ENCODE results near the gene TDRD10. TPM values are rescaled to one million over a fixed set of nuclear protein-coding genes. Genes with fewer than 3 reads are reported as not detected.
A peak's percentile ranks its signal among the peaks of the same experiment; 100 is the strongest.
"Not testable (repeated sequence)": the region's sequence is repeated elsewhere in the genome, so short reads cannot be mapped to it uniquely, and the experiment has no call there.

The TDRD10 gene
- total RNA-seq, 1 donor from 2014 or later = 4.6 TPM

DNA sequence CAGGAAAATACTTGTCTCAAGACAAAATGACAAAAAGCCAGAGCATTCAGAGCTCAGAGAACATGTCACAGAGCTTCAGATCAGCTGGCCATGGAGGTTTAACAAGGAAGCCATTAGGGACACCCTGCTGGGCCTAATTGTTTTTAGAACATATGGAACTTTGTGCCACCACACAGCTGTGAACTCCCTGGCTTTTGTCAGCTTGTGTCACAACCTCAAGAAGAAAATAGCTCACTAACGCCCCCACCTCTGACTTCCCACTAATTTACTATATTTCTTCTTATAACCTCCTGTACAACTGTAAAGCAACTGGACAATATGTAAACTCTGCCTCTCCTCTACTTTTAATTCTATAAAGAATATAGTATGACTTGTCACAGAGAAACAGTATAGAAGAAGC is 21.0 kb upstream of the TDRD10 start:
- Histone ChIP-seq H3K27ac (no peak overlapping the region), H3K4me3 (no peak overlapping the region), H3K4me1 (no peaks in the 10 kb centered on the region), H3K27me3 (no peaks in the 10 kb centered on the region), H3K9me3 (no peaks in the 10 kb centered on the region), H3K36me3 (no peaks in the 10 kb centered on the region)
- peak in 1 of 2 donors; percentile 31 for DNase-seq (ENCODE audit: low spot score in 2 of 2)
- intact Hi-C loops (cut with DNase I) = loop anchor here (5.0 to 10.0 kb wide), 2 partner anchors 66 to 284 kb away; no protein-coding TSS in a partner anchor
- TF ChIP-seq, protein P1, sequence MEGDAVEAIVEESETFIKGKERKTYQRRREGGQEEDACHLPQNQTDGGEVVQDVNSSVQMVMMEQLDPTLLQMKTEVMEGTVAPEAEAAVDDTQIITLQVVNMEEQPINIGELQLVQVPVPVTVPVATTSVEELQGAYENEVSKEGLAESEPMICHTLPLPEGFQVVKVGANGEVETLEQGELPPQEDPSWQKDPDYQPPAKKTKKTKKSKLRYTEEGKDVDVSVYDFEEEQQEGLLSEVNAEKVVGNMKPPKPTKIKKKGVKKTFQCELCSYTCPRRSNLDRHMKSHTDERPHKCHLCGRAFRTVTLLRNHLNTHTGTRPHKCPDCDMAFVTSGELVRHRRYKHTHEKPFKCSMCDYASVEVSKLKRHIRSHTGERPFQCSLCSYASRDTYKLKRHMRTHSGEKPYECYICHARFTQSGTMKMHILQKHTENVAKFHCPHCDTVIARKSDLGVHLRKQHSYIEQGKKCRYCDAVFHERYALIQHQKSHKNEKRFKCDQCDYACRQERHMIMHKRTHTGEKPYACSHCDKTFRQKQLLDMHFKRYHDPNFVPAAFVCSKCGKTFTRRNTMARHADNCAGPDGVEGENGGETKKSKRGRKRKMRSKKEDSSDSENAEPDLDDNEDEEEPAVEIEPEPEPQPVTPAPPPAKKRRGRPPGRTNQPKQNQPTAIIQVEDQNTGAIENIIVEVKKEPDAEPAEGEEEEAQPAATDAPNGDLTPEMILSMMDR (IDR thresholded peaks at IDR 0.05) = no peak

- intact Hi-C loops (cut with DNase I) = loop anchor here (5.0 to 10.0 kb wide), 2 partner anchors 63 to 281 kb away; no protein-coding TSS in a partner anchor
- no peaks in the 10 kb centered on the region for H3K36me3 ChIP-seq
- DNase-seq (ENCODE audit: low spot score in 2 of 2) = peak in 1 of 2 donors; percentile 55
- H3K27ac ChIP-seq = peak overlapping the region in 1 of 2 donors; percentile 36
- no peaks in the 10 kb centered on the region for H3K4me1 ChIP-seq
- TF ChIP-seq, protein P1 (IDR thresholded peaks at IDR 0.05) = no peak
- no peak overlapping the region for H3K4me3 ChIP-seq
- no peaks in the 10 kb centered on the region for H3K27me3 ChIP-seq
- H3K9me3 ChIP-seq = no peaks in the 10 kb centered on the region
Observed at GRCh38 chr1:154483941-154484803, 17.8 kb upstream of the TDRD10 start.

- Histone ChIP-seq H3K9me3 (no peaks in the 10 kb centered on the region), H3K27ac (peak overlapping the region in 1 of 2 donors; percentile 36), H3K27me3 (no peaks in the 10 kb centered on the region), H3K4me1 (no peaks in the 10 kb centered on the region), H3K36me3 (no peaks in the 10 kb centered on the region), H3K4me3 (no peak overlapping the region)
- intact Hi-C loops (cut with DNase I) = loop anchor here (10.0 kb wide), 1 partner anchor 280 kb away; no protein-coding TSS in a partner anchor
- DNase-seq (ENCODE audit: low spot score in 2 of 2) = peak in 1 of 2 donors; percentile 64
- TF ChIP-seq, protein P1 (IDR thresholded peaks at IDR 0.05) = no peak
Observed at GRCh38 chr1:154485106-154485505, 16.9 kb upstream of the TDRD10 start.

- peak in 1 of 2 donors; percentile 11 for DNase-seq (ENCODE audit: low spot score in 2 of 2)
- Histone ChIP-seq H3K9me3 (no peaks in the 10 kb centered on the region), H3K27ac (no peak overlapping the region), H3K27me3 (no peaks in the 10 kb centered on the region), H3K36me3 (no peaks in the 10 kb centered on the region), H3K4me3 (no peak overlapping the region), H3K4me1 (no peaks in the 10 kb centered on the region)
- TF ChIP-seq, protein P1 (IDR thresholded peaks at IDR 0.05) = no peak
- intact Hi-C loops (cut with DNase I) = loop anchor here (10.0 kb wide), 1 partner anchor 279 kb away; no protein-coding TSS in a partner anchor
Observed at GRCh38 chr1:154485910-154486496, 16.0 kb upstream of the TDRD10 start.

- H3K27ac ChIP-seq = not testable (repeated sequence)
Observed at GRCh38 chr1:154486756-154487155, 15.3 kb upstream of the TDRD10 start.

GRCh38 chr1:154488922-154489321 is 13.1 kb upstream of the TDRD10 start:
- H3K27ac ChIP-seq = no peak overlapping the region
- intact Hi-C loops (cut with DNase I) = loop anchor here (10.0 kb wide), 1 partner anchor 276 kb away; no protein-coding TSS in a partner anchor
- no peaks in the 10 kb centered on the region for H3K4me1 ChIP-seq
- peaks cover 2% of the 10 kb centered on the region for H3K27me3 ChIP-seq
- no peaks in the 10 kb centered on the region for H3K36me3 ChIP-seq
- DNase-seq (ENCODE audit: low spot score in 2 of 2) = no peak
- TF ChIP-seq, protein P1 (IDR thresholded peaks at IDR 0.05) = no peak
- H3K9me3 ChIP-seq = no peaks in the 10 kb centered on the region
- H3K4me3 ChIP-seq = no peak overlapping the region

More at GRCh38 chr1:154486756-154487155, 15.3 kb upstream of the TDRD10 start:
- peak in 1 of 2 donors; percentile 15 for DNase-seq (ENCODE audit: low spot score in 2 of 2)
- H3K36me3 ChIP-seq, H3K9me3 ChIP-seq, H3K4me1 ChIP-seq, H3K27me3 ChIP-seq, H3K4me3 ChIP-seq: not testable (repeated sequence)
- intact Hi-C loops (cut with DNase I) = loop anchor here (10.0 kb wide), 1 partner anchor 278 kb away; no protein-coding TSS in a partner anchor

Data from ascending aorta (tissue), 2 donors.